Gastroesophageal sphincter (tissue), 4 donors: ENCODE data around the gene DTNBP1. TPM values are rescaled to one million over a fixed set of nuclear protein-coding genes. Genes with fewer than 3 reads are reported as not detected.

Experiments used
- ATAC-seq: fragments of 150-250 bp; one replicate; pipeline ENCODE4 v1.9.1; 2016; ENCODE audit warnings: mild to moderate bottlenecking, moderate library complexity
- H3K27ac ChIP-seq, 4 donors: fragments of 200-600 bp; sonication (generic) in 3 of 4; 1 replicate in 3 of 4; 2 replicates in 1 of 4; pipeline ENCODE4 v1.5.1; 2016 to 2019
- H3K27me3 ChIP-seq: fragments of 200-600 bp; sonication (generic); one replicate; pipeline ENCODE4 v1.5.1; 2019
- H3K36me3 ChIP-seq, 2 donors: fragments of 200-600 bp; sonication (generic); one replicate each; pipeline ENCODE4 v1.5.1; 2019; ENCODE audit warnings: control low read depth in 1 of 2
- H3K4me1 ChIP-seq, 3 donors: fragments of 200-600 bp; sonication (generic); 1 replicate in 2 of 3; 2 replicates in 1 of 3; pipeline ENCODE4 v1.5.1; 2016 to 2019; ENCODE audit warnings: control low read depth in 2 of 3
- H3K4me3 ChIP-seq, 2 donors: fragments of 200-600 bp; sonication (generic); one replicate each; pipeline ENCODE4 v1.5.1; 2019; ENCODE audit warnings: mild to moderate bottlenecking in 1 of 2, moderate library complexity in 1 of 2
- H3K9me3 ChIP-seq, 3 donors: fragments of 200-600 bp; sonication (generic); one replicate each; pipeline ENCODE4 v1.5.1; 2017 to 2019; ENCODE audit warnings: control low read depth in 2 of 3
- CTCF ChIP-seq, 4 experiments: fragments of 200-600 bp in 2 of 4; fragments of 450-650 bp in 2 of 4; sonication (generic) in 1 of 4; IDR thresholded peaks; one replicate each; pipeline ENCODE4 v1.5.1; 2017 to 2019; ENCODE audit warnings: antibody characterized with exemption in 4 of 4, mild to moderate bottlenecking in 2 of 4, moderate library complexity in 2 of 4
- EP300 ChIP-seq: sonication (generic); formaldehyde crosslinking; IDR thresholded peaks from one replicate; pipeline ENCODE4 v1.6.1; 2017; ENCODE audit warnings: antibody characterized with exemption, mild to moderate bottlenecking
- POLR2A ChIP-seq, 2 donors: fragments of 450-650 bp; IDR thresholded peaks; one replicate each; pipeline ENCODE4 v1.6.1; 2017; ENCODE audit warnings: antibody characterized with exemption in 2 of 2, mild to moderate bottlenecking in 2 of 2, moderate library complexity in 1 of 2
- POLR2AphosphoS5 ChIP-seq: sonication (generic); formaldehyde crosslinking; IDR thresholded peaks from one replicate; pipeline ENCODE4 v1.6.1; 2017; ENCODE audit warnings: antibody characterized with exemption
- WGBS, 2 donors: methylation state at CpG; one replicate each; pipeline ENCODE4 v1.1.5; 2018; ENCODE audit warnings: low coverage in 1 of 2; 5-methylcytosine and 5-hydroxymethylcytosine counted together
- total RNA-seq, 4 donors: library from RNA; depleted of rRNA; stranded (reverse); fragments of >200 nt; gene quantifications; one replicate each; pipeline ENCODE4 v1.1.0, GENCODE V29; 2016

Gene DTNBP1
- total RNA-seq, 4 donors from 2014 or later: 14.4 to 20.2 (median 16.9) TPM

GRCh38 chr6:15489261-15489962 is 173.4 kb downstream of the DTNBP1 start:
- WGBS, 2 donors: 81% methylated on average over 3 of the region's 14 CpGs; no CpG with 5 or more reads in 1 of the 2 donors
- no peak for TF ChIP-seq POLR2A (IDR thresholded peaks at IDR 0.05)
- no peak for TF ChIP-seq CTCF (IDR thresholded peaks at IDR 0.05)
- Histone ChIP-seq H3K27me3 (no peaks in the 10 kb centered on the region), H3K36me3 (peaks cover 0 to 25% of the 10 kb centered on the region in 2 donors), H3K4me3 (no peak overlapping the region), H3K9me3 (no peaks in the 10 kb centered on the region), H3K27ac (no peak overlapping the region), H3K4me1 (peaks cover 0 to 52% (median 2%) of the 10 kb centered on the region in 3 donors)
- no peak for ATAC-seq

GRCh38 chr6:15487262-15487661 is 175.6 kb downstream of the DTNBP1 start:
- Histone ChIP-seq H3K4me3 (no peak overlapping the region), H3K27me3 (no peaks in the 10 kb centered on the region), H3K36me3 (peaks cover 0 to 25% of the 10 kb centered on the region in 2 donors), H3K9me3 (no peaks in the 10 kb centered on the region), H3K4me1 (peaks cover 0 to 47% (median 2%) of the 10 kb centered on the region in 3 donors), H3K27ac (no peak overlapping the region)
- WGBS, 2 donors: 100% methylated on average over 2 of the region's 13 CpGs; no CpG with 5 or more reads in 1 of the 2 donors
- TF ChIP-seq CTCF (IDR thresholded peaks at IDR 0.05) (no peak), POLR2A (IDR thresholded peaks at IDR 0.05) (no peak), POLR2AphosphoS5 (no peak), EP300 (no peak)
- no peak for ATAC-seq

GRCh38 chr6:15485936-15486335 is 176.9 kb downstream of the DTNBP1 start:
- ATAC-seq: no peak
- Histone ChIP-seq H3K27ac (no peak overlapping the region), H3K4me3 (no peak overlapping the region), H3K9me3 (no peaks in the 10 kb centered on the region), H3K36me3 (peaks cover 0 to 25% of the 10 kb centered on the region in 2 donors), H3K4me1 (peaks cover 0 to 42% (median 0%) of the 10 kb centered on the region in 3 donors), H3K27me3 (no peaks in the 10 kb centered on the region)
- WGBS, 2 donors: 62% methylated on average over 2 of the region's 2 CpGs; no CpG with 5 or more reads in 1 of the 2 donors
- TF ChIP-seq POLR2AphosphoS5: no peak
- no peak for TF ChIP-seq CTCF (IDR thresholded peaks at IDR 0.05)
- TF ChIP-seq EP300: no peak
- no peak for TF ChIP-seq POLR2A (IDR thresholded peaks at IDR 0.05)

- WGBS, 2 donors: 78 to 91% methylated on average over 4 of the region's 4 CpGs
- Histone ChIP-seq H3K4me1 (peaks cover 0 to 44% (median 0%) of the 10 kb centered on the region in 3 donors), H3K27ac (no peak overlapping the region)
Measured at GRCh38 chr6:15484821-15485220, 178.0 kb downstream of the DTNBP1 start.

More at GRCh38 chr6:15484821-15485220, 178.0 kb downstream of the DTNBP1 start:
- no peak for ATAC-seq
- Histone ChIP-seq H3K36me3 (peaks cover 0 to 25% of the 10 kb centered on the region in 2 donors), H3K27me3 (no peaks in the 10 kb centered on the region), H3K9me3 (no peaks in the 10 kb centered on the region), H3K4me3 (no peak overlapping the region)
- no peak for TF ChIP-seq EP300
- TF ChIP-seq POLR2AphosphoS5: no peak
- no peak for TF ChIP-seq POLR2A (IDR thresholded peaks at IDR 0.05)
- TF ChIP-seq CTCF (IDR thresholded peaks at IDR 0.05): no peak
